SH-SY5Y (cell line): Measurements from ENCODE around the gene OR13J1.

Experiments
- GATA2 ChIP-seq: IDR thresholded peaks from 2 replicates; pipeline ENCODE4 v1.6.1; 2011; ENCODE audit warnings: mild to moderate bottlenecking, low read depth, low read length
- GATA3 ChIP-seq: IDR thresholded peaks from 2 replicates; pipeline ENCODE4 v1.6.1; 2011; ENCODE audit warnings: low read depth, mild to moderate bottlenecking, low read length, moderate library complexity

DNA sequence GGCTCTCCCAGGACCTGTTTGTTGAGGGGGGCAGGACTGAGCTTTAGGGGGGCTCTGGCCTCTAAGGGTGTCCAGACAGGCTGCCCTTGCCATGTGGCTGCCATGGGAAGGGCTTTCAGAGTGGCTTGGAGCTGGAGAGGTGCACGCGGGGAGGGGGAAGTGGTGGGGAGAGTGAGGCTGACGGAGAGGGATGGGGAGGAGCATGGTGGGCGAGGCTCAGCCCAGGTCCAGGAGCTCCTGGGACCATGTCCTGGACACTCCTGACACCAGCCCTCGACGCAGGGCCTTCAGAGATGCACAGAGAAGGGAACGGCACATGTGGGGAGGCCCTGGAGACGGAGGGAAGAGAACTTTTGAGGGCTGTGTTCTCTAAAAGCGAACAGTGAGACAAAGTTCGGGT lies 41.5 kb upstream of the OR13J1 start:
- TF ChIP-seq GATA2 (no peak), GATA3 (no peak)
